GM12801 (cell line): ENCODE results near the gene NUDC.

ENCODE experiments used
- CTCF ChIP-seq: IDR thresholded peaks from one replicate; pipeline ENCODE4 v1.5.1; 2011; ENCODE audit warnings: control low read depth; ENCODE audit not compliant: insufficient read length; ENCODE audit errors: extremely low read depth

NUDC gene

GRCh38 chr1:26946270-26946669 is 24.7 kb downstream of the NUDC start:
- TF ChIP-seq CTCF = no peak

GRCh38 chr1:26949266-26949925 is 27.9 kb downstream of the NUDC start:
- no peak for TF ChIP-seq CTCF

GRCh38 chr1:26949926-26950319 is 28.4 kb downstream of the NUDC start:
- TF ChIP-seq CTCF = no peak

- no peak for TF ChIP-seq CTCF
Measured at GRCh38 chr1:26950602-26951001, 29.1 kb downstream of the NUDC start.

GRCh38 chr1:26951216-26951615 is 29.7 kb downstream of the NUDC start:
- TF ChIP-seq CTCF = no peak

GRCh38 chr1:26951821-26952497 is 30.4 kb downstream of the NUDC start:
- no peak for TF ChIP-seq CTCF

- TF ChIP-seq CTCF = no peak
Measured at GRCh38 chr1:26953374-26953773, 31.8 kb downstream of the NUDC start.
